ENCODE results near the gene MBNL1. TPM values are rescaled to one million over a fixed set of nuclear protein-coding genes. Genes with fewer than 3 reads are reported as not detected.
"Not testable (repeated sequence)": the region's sequence is repeated elsewhere in the genome, so short reads cannot be mapped to it uniquely, and the experiment has no call there.

MBNL1 gene
- total RNA-seq, 1 donor from 2014 or later, result 172 TPM

DNA sequence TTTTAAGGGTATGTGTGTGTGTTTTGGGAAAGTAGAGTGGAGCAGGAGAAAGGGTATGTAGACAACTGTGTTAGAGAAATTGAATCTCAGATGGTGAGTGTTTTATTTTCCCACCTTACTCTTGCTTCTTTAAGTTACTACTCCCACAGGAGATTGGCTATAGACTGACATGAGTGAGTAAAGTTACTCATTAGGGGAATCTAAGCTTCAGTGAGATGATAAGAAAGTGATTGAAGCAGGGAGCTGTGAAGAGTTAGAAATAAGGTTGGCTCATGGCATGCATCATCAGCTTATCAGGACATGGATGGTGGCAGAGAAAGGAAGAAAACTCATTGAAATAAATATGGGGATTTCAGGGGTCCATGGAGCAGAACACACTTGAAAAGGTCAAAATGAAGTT, 88.9 kb downstream of the MBNL1 start:
- no peak for DNase-seq
- no peak for ATAC-seq
- intact Hi-C loops (cut with micrococcal nuclease), result no loop called here

DNA sequence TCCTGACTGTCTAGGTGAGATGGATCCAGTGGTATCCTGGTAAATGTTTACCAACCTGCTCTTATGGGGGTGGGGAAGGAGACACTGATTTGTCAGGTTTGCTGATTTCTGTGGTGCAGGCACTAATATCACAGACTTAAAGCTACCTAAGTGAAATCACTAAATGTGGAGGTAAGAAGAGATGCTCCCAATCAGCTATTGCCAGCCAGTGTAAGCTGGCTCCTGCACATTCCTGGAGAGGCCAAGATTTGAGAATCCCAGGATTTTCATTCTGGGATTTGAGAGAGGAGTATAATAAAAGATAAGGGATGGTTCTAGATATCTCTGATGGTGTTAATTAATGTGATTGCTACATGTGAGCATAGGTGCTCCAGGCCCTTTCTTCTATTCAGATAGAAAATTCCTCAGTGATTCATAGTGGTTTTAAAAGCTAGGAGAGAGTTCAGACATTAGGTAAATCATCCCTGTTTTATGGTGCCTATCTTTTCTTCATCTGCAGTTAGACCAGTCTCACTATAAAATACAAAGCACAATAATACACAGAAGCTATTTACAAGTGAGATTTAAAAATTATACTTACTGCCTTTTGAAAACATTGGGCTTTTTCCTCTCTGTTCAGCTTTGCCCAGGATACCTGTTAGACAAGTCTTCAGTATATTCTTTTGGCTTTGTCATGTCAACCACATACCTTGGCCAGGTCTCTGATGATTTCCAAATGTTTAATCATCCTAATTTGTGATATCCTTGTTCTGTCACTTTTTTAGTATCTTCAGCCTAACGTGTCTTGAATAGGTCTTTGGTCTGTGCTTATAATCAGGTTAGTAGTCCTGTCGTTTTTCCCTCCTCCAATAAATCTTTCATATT, 90.9 kb downstream of the MBNL1 start:
- no peak for ATAC-seq
- DNase-seq, result no peak
- intact Hi-C loops (cut with micrococcal nuclease), result no loop called here

DNA sequence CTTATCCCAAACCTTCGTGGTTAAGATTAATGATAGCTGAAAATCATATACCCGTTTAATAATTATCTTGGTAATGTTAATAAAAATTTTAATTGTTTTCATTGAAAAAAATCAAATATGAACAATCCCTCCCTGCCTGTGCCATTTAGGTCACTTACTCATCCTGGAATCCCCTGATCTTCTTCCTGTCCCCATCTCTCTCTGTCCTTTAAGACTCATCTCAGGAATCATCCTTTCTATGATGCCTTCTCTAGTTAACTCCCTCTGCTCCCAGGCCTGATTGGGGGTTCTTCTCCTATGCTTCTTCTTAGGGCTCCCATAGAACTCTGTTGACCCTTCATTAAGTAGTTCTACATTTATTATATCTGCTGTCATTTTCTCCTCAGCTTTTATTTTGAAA, 91.6 kb downstream of the MBNL1 start:
- ATAC-seq, result no peak
- no peak for DNase-seq
- intact Hi-C loops (cut with micrococcal nuclease), result no loop called here

DNA sequence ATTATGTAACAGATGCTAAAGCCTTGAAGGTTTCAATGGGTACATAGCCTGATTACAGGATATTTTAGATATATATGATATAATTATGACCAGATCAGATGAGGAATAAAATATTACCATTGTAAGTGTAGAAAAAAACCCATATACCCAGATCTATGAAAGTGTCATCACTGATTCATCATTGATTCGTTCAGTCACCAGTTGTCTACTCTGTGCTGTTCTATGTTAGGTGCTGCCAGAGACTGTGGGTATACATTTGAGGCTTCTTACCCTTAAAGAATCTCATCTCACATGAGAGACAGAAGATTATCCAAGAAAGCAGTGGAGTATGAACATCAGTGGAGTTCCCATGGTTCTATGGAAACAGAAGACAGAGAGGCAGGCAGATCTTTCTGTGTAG, 92.2 kb downstream of the MBNL1 start:
- DNase-seq (no peak), ATAC-seq (no peak)
- intact Hi-C loops (cut with micrococcal nuclease), result no loop called here

DNA sequence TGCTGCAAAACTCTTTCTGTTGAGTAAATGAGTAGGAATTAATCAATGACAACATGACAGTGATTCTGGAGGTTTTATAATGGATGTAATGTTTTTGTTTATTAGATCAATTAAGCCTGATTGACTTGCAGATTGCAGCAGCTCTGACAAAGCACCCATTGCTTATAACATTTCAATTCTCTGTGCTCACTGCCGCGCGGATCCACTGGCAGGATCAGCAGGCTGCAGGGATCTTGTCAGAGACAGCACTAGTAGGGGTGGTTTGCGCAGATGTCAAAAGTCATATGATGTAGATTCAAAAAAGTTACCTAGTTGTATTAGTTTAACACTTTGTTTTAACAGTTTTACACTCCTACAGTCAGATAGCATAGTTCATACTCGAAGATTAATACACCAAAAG, 93.4 kb downstream of the MBNL1 start:
- peak; percentile 22 for ATAC-seq
- DNase-seq, result no peak
- intact Hi-C loops (cut with micrococcal nuclease), result no loop called here

DNA sequence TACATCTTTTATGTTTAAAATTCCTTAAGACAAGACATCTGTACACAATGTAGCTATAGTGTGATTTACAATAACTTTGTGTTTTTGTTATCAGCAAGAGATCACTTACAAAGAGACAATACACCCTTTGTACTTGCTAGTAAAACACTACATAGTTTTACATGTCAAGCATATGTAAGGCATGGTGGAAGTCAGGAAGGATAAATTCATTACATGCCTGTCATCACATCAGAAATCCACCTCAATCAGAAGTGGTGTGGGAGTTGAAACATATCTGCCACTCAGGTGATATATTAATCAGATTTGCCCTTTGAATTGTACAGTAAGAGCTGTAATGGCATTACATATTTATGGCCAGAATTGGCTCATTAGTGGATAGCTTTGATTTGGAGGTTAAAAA, 95.5 kb downstream of the MBNL1 start:
- intact Hi-C loops (cut with micrococcal nuclease), result no loop called here
- DNase-seq (no peak), ATAC-seq (no peak)

DNA sequence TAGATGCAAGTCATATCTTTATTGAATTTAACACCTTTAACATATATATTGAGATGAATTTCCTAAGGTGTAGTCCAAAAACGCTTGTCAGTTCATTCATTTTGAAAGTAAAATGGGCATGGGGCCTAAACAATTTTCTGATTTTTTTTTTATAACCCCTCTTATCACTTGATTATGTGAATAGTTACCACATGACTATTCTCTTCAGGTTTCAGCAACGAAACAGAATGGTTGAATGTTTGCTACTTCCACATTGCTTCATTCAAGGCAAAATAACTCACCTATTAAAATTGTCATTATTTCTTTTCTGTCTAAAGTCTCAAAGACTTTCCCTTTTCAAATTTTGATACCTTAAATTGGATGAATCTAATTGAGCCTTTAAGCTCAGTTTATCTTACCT, 96.4 kb downstream of the MBNL1 start:
- DNase-seq (no peak), ATAC-seq (no peak)
- intact Hi-C loops (cut with micrococcal nuclease), result no loop called here

DNA sequence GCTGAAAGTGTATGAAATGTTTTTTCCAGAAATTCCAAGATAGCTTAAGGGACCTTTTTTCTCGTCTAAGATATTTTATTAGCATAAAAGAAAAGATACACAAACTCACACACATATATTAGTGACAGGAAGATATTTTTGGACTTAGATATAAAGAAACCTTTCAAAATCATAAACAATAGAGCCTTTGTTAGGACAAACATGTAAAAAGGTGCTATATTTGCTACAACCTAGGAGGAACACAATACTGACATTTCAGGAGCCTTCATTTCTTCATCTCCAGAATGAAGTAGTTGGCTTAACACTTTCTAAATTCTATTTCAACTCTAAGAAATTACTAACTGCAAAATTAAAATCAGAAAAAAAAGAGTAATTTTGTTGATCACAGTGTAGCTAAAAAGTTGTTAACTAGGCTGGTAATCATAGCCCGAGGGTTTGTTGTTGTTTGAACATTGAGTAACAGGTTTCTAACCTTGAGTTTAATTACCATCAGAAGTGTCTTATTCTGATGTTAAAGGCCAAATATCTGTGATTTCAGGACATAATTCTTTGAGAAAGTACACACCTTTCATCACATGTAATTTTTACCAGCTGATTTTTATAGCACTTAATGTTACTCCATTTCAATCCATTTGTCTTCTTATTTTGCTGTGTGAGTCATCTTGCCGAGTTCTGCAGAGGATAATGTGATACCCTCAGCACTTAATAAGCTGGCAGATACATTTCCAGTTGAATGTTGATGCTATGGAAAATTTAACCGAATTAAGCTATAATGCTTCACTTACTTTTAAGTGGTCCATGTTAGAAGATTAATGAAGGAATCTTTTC, 97.3 kb downstream of the MBNL1 start:
- peak; percentile 56 for ATAC-seq
- intact Hi-C loops (cut with micrococcal nuclease), result no loop called here
- no peak for DNase-seq

DNA sequence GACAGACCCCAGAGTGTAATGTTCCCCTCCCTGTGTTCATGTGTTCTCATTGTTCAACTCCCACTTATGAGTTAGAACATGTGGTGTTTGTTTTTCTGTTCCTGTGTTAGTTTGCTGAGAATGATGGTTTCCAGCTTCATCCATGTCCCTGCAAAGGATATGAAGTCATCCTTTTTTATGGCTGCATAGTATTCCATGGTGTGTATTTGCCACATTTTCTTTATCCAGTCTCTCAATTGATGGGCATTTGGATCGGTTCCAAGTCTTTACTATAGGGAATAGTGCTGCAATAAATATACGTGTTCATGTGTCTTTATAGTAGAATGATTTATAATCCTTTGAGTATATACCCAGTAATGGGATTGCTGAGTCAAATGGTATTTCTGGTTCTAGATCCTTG, 98.5 kb downstream of the MBNL1 start:
- ATAC-seq; DNase-seq; intact Hi-C loops (cut with micrococcal nuclease): not testable (repeated sequence)

DNA sequence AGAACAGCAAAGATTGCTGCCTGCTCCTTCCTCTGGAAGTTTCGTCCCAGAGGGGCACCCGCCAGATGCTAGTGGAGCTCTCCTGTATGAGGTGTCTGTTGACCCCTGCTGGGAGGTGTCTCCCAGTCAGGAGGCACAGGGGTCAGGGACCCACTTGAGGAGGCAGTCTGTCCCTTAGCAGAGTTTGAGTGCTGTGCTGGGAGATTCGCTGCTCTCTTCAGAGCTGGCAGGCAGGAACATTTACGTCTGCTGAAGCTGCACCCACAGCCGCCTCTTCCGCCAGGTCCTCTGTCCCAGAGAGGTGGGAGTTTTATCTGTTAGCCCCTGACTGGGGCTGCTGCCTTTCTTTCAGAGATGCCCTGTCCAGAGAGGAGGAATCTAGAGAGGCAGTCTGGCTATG, 103.9 kb downstream of the MBNL1 start:
- ATAC-seq; intact Hi-C loops (cut with micrococcal nuclease); DNase-seq: not testable (repeated sequence)

DNA sequence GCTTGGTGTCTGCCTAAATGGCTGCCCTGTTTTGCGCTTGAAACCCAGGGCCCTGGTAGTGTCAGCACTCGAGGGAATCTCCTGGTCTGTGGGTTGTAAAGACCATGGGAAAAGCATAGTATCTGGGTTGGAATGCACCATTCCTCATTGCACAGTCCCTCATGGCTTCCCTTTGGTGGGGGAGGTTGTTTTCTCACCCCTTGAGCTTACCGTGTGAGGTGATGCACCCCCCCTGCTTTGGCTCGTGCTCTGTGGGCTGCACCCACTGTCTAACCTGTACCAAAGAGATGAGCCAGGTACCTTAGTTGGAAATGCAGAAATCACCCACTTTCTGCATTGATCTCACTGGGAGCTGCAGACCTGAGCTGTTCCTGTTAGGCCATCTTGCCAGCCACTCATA, 104.7 kb downstream of the MBNL1 start:
- intact Hi-C loops (cut with micrococcal nuclease), result no loop called here
- DNase-seq, result no peak
- ATAC-seq, result peak; percentile 27

DNA sequence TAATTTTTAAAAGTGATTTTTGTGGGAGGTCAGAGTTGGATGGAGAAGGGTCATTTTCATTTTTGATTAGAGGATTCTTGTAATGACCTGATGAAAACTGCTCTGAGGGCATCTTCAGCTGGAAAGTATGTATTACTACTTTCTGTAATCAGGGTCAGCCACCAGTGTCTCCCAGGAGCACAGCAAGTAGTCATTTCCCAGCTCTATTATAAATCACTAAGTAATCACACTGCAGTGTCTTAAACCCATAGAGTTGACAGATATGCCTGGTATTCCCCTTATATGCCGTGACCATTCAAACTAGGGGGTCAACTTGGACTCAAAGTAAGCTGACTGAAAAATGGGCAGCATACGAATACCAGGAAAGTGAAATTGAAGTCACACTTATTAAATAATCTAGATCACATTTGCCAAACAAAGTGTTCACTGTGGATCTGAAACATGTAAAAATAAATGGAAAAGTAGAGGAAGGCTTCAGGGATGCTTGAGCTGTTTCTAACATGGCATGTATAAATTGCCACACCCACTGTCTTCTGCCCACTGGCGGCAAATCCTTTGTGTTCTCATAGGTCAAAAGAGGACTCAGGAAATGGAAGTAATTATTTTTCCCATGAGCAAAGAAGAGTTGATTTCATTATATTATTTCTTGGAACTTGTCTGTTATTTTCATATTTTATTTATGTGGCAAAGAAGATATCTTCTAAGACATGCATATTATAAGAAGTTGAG, 105.7 kb downstream of the MBNL1 start:
- intact Hi-C loops (cut with micrococcal nuclease), result no loop called here
- DNase-seq, result no peak
- ATAC-seq, result peak; percentile 39

DNA sequence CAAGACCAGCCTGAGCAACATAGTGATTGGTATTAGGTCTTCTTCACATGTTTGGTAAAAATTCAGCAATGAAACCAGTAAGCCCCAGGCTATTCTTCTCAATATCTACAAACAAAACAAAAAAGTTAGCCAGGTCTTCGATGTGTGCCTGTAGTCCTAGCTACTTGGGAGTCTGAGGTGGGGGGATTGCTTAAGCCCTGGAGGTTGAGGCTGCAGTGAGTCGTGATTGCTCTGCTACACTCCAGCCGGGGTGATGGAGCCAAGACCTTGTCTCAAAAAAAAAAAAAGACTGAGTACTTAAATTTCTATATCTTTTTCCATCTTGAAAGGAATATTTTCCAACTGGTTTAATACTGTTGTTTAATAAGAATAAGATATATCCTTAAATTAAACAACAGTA, 106.8 kb downstream of the MBNL1 start:
- ATAC-seq (no peak), DNase-seq (no peak)
- intact Hi-C loops (cut with micrococcal nuclease), result no loop called here

DNA sequence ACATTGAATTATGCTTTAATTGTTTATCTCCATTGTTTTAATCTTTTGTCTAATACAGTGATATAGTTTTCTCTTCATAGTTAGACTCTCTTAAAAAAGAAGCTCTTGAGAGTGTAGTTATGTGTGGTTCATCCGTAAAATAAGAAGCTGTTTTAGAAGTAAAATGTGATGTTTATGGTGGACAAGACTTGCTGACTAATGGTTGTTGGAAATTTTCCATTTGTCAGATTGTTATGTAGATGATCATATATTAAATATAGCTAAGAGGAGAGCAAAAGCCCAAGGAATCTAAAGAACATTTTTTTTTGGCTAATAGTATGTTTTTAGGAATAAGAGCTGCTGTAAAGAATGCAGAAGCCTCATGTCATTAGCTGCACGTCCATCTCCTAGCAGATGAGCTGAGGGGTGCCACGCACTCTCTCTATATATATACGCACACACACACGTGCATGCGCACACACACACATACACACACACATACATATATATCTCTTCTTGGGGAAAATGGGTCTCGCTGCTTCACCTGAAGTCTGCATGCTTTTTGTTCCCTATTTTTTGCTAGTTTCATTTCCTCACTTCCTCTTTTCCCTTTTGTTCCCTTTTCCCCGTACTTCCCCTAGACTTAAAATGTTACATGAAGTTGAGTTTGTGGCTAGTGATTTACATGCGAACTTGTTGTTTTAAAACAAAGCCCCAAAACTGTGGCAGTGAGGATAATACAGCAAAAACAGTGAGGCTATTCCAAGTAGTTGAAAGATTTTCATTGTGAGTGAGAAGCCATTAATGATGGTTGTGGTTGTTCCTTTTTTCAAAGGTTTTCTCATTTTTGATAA, 107.8 kb downstream of the MBNL1 start:
- intact Hi-C loops (cut with micrococcal nuclease), result no loop called here
- ATAC-seq (peak; percentile 29), DNase-seq (no peak)

DNA sequence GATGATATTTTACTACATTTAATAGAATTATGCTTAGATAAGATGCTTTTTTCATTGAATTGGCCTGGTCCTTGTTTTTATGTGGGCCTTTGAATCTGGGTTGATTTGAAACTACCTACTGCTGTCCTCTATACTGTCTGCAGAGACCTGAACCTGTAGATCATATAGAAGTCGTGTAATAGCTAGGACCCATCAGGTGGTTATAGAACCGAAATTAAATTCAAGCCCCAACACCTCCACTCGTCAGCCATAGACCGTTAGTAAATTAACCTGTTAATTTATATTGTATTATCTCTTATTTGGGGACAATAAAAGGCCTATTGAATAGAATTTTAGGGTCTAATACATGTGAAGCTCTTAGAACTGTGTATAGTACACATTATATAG, 108.4 kb downstream of the MBNL1 start:
- DNase-seq (no peak), ATAC-seq (no peak)
- intact Hi-C loops (cut with micrococcal nuclease), result no loop called here

DNA sequence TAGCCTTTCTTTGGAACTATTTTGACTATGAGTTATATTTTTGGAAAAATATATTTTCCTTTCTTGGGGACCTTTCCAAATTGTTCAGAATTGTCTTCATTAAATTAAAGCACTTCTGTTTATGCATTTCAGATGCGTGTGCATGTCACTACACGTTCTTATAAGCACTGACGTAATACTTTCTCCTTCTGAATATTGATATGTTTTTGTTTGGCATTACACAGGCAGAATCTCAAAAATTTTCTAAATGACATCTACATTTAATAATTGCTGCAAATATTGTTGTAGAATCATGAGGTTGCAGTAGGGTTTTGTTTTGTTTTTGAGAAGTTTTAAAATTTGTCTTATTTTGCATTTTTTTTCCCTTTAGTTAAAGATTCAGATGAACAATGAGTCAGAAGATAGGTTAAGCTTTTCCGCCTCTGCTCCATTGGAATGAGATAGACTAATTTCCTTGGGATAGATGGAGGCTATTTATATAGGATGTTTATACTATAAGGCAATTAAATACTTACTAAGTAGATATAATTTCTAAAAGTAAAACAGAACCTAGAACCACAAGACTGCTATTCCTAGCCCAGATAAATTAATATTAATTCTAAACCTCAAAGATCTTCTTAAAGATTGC, 110.8 kb downstream of the MBNL1 start:
- DNase-seq (no peak), ATAC-seq (no peak)
- intact Hi-C loops (cut with micrococcal nuclease), result no loop called here

DNA sequence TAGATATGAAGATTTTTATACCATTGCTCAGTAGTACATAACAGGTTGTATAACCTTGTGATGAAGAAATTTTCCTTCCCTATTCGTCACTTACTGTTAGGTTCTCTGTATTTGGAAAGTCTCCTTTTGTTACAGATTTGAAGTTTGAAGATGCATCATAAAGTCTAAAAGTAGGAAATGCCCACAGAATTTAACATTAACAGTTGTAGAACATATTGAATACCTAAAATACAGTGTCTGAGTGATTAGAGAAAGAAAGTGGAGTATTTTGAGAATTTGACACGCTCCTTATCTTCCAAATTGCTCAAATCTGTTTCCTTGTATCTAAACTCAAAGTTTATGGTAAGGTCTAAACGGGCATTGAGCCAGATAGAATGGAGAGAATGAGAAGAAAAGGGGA, 111.3 kb downstream of the MBNL1 start:
- no peak for ATAC-seq
- intact Hi-C loops (cut with micrococcal nuclease), result no loop called here

DNA sequence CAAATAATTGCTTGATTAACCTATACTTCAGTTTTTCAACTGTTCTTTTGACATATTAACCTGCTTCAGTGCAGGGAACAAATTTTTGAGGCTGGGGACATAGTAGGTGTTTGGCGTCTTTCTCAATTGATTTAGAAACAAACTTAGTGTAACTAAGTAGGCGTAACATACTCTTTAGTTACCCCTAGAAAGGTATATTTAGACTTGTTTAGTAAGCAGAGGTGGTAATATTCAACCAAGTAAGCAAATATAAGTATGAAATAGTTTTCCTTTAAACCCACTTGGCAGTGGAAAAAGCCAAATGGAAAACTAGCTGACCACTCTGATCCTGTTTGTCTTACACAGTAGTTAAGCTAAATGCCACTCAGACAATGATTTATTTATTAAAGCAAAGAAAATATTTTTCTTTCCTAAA, 113.2 kb downstream of the MBNL1 start:
- intact Hi-C loops (cut with micrococcal nuclease), result no loop called here
- DNase-seq (no peak), ATAC-seq (no peak)

More for the DNA sequence above, 111.3 kb downstream of the MBNL1 start:
- no peak for DNase-seq
